PFSK-1 (cell line): ENCODE results near the gene CUEDC1.

Experiments
- FOXP2 ChIP-seq: optimal IDR thresholded peaks from 2 replicates; pipeline ENCODE3; 2011; ENCODE audit warnings: borderline replicate concordance, control low read depth, inconsistent platforms; ENCODE audit not compliant: insufficient read depth; ENCODE audit errors: extremely low read length, extremely low read depth
- POLR2AphosphoS5 ChIP-seq: IDR thresholded peaks from 2 replicates; pipeline ENCODE4 v1.6.1; 2012; ENCODE audit warnings: low read depth, mild to moderate bottlenecking, control low read depth, low read length, moderate library complexity
- SIN3A ChIP-seq: IDR thresholded peaks from 2 replicates; pipeline ENCODE4 v1.6.1; 2012; ENCODE audit warnings: mild to moderate bottlenecking, low read length, moderate library complexity, borderline replicate concordance; ENCODE audit not compliant: insufficient read depth
- TAF1 ChIP-seq: IDR thresholded peaks from 2 replicates; pipeline ENCODE4 v1.6.1; 2012; ENCODE audit warnings: low read length, control low read depth, borderline replicate concordance; ENCODE audit not compliant: insufficient read depth
- TF ChIP-seq, protein P1 (sequence below), 2 experiments: IDR thresholded peaks; 2 replicates each; pipeline versions ENCODE4 v1.6.1 to v1.8.0; 2011 to 2012; ENCODE audit warnings: low read depth in 2 of 2, low read length in 2 of 2, control low read depth in 1 of 2, inconsistent platforms in 1 of 2, mild to moderate bottlenecking in 1 of 2, moderate library complexity in 1 of 2; ENCODE audit not compliant: insufficient read depth in 1 of 2

Gene CUEDC1

GRCh38 chr17:57908278-57908677, 46.9 kb downstream of the CUEDC1 start:
- TF ChIP-seq TAF1 = no peak
- TF ChIP-seq FOXP2 = no peak

DNA sequence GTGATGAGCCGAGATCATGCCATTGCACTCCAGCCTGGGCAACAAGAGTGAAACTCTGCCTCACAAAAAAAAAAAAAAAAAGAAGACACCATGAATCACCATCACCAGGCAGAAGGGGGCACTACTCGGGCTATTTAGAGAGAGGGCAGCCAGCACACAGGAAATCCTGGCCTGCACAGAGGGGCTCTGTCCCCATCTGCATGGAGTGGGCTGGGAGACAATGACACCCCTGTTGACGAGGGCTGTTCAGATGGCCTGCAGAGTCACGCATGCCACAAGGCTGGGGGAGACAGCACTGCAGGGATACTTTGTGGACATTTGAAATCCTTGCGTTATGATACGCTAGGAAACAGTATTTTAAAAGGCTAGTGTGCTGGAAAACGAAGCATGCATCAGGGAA, 48.3 kb downstream of the CUEDC1 start:
- TF ChIP-seq FOXP2 (no peak), TAF1 (no peak), SIN3A (no peak), POLR2AphosphoS5 (no peak)
- TF ChIP-seq, protein P1, sequence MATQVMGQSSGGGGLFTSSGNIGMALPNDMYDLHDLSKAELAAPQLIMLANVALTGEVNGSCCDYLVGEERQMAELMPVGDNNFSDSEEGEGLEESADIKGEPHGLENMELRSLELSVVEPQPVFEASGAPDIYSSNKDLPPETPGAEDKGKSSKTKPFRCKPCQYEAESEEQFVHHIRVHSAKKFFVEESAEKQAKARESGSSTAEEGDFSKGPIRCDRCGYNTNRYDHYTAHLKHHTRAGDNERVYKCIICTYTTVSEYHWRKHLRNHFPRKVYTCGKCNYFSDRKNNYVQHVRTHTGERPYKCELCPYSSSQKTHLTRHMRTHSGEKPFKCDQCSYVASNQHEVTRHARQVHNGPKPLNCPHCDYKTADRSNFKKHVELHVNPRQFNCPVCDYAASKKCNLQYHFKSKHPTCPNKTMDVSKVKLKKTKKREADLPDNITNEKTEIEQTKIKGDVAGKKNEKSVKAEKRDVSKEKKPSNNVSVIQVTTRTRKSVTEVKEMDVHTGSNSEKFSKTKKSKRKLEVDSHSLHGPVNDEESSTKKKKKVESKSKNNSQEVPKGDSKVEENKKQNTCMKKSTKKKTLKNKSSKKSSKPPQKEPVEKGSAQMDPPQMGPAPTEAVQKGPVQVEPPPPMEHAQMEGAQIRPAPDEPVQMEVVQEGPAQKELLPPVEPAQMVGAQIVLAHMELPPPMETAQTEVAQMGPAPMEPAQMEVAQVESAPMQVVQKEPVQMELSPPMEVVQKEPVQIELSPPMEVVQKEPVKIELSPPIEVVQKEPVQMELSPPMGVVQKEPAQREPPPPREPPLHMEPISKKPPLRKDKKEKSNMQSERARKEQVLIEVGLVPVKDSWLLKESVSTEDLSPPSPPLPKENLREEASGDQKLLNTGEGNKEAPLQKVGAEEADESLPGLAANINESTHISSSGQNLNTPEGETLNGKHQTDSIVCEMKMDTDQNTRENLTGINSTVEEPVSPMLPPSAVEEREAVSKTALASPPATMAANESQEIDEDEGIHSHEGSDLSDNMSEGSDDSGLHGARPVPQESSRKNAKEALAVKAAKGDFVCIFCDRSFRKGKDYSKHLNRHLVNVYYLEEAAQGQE (IDR thresholded peaks at IDR 0.05; ENCODE audit: insufficient read depth in 1 of 2, low read depth in 2 of 2, low read length in 2 of 2) = no peak

- no peak for TF ChIP-seq TAF1
- TF ChIP-seq SIN3A = no peak
- no peak for TF ChIP-seq POLR2AphosphoS5
- no peak for TF ChIP-seq FOXP2
- TF ChIP-seq, protein P1 (IDR thresholded peaks at IDR 0.05; ENCODE audit: insufficient read depth in 1 of 2, low read depth in 2 of 2, low read length in 2 of 2) = no peak
Measured at GRCh38 chr17:57905875-57906455, 49.2 kb downstream of the CUEDC1 start.

DNA sequence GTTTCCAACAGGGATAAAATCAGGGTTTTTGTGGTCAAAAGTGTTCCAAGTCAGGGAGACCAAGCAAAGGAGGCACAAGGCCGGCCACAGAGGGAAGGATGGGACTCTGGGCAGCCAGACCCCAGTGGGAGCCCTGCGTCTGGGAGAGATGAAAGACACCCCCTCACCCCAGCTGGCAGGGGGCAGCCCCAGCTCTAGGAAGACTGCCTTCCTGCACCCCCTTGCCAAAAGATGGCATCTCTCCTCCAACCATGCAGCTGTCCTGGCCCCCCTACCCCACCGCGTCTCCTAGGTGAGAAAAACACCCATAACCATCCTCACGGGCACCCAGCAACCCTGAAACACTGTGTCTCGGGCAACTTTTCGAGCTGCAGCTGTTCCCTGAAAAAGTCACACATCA, 51.3 kb downstream of the CUEDC1 start:
- TF ChIP-seq TAF1 = no peak

GRCh38 chr17:57902800-57903759, 52.1 kb downstream of the CUEDC1 start:
- TF ChIP-seq SIN3A (peak; percentile 20; the same call in 1 of the 2 replicates), FOXP2 (peak; percentile 17), TAF1 (no peak)

DNA sequence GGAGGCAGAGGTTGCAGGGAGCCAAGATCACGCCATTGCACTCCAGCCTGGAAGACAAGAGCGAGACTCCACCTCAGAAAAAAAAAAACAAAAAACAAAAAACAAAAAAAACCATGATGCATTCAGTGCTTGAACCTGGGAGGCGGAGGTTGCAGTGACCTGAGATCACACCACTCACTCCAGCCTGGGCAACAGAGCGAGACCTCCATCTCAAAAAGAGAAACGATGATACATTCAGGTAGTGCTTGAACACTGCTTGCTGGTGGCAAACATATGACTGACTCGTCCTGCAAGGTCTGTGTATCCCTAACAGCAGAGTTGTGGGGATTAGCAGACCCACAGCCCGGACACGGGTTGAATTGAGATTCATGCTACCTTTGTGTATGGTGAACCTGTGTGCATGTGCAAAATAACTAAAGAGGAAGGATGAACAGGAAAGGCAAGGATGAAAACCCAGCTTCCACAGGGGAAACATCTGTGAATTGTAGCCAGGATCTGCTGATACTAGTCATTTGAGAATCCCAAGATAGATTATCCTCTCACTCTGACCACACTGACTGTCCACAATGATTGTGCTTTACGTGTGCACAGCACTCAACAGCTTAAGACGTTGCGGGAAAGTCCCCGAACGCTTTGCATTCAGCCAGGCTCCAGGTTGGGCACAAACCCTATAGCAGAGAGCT, 53.0 kb downstream of the CUEDC1 start:
- TF ChIP-seq POLR2AphosphoS5 (no peak), TAF1 (no peak), SIN3A (no peak), FOXP2 (no peak)
- TF ChIP-seq, protein P1 (IDR thresholded peaks at IDR 0.05; ENCODE audit: insufficient read depth in 1 of 2, low read depth in 2 of 2, low read length in 2 of 2) = no peak
